Stimulated activated CD4-positive, alpha-beta T cell treated with anti-CD3 and anti-CD28 coated beads, Interleukin-1b, Interleukin-23, amount 100 ng/mL, for 24 hours (primary cell): ENCODE measurements around the gene MADCAM1.
"Not testable (repeated sequence)": the region's sequence is repeated elsewhere in the genome, so short reads cannot be mapped to it uniquely, and the experiment has no call there.

Source experiments
- DNase-seq, 4 experiments: peaks; one replicate each; pipeline ENCODE4 v3.0.0-alpha.2; 2020; ENCODE audit warnings: low read depth in 4 of 4, low spot score in 1 of 4

MADCAM1 gene

DNA sequence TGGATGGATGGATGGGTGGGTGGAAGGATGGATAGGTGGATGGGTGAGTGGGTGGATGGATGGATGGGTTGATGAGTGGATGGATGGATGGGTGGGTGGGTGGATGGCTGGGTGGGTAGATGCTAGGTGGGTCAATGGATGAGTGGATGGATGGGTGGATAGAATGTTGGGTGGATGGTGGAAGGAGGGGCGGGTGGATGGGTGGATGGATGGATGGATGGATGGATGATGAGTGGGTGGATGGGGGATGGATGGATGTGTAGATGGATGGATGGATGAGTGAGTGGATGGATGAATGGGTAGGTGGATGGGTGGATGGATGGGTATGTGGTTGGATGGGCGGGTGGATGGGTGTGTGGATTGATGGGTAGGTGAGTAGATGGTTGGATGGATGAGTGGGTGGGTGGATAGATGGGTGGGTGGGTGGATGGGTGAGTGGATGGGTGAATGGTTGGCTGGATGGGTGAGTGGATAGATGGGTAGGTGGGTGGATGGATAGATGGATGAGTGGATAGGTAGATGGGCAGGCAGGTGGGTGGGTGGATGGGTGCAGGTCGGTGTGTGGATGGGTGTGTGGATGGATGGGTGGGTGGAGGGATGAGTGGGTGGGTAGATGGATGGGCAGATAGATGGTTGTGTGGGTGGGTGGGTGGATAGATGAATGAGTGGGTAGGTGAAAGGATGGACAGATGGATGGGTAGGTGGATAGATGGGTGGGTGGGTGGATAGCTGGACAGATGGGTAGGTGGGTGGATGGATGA, 31.1 kb upstream of the MADCAM1 start:
- no peak for DNase-seq

DNA sequence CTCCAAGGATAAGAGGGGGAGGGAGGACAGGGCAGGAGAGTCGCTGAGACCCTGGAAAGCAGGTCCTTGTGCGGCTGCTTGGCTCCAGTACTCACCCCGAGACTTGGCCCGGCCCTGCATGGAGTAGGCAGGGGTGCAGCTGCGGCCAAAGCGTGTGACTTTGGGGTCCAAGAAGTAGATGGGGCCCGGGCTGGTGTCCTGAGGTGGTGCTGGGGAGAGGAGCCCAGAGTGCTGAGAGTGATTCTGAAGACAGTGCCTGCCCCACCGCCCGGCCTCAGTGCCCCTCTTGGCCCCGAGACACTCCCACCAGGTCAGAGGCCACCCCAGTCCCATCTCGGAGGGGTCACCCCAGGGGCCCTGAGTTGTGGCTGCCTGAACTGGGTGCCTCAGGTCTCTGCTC, 28.7 kb upstream of the MADCAM1 start:
- no peak for DNase-seq

DNA sequence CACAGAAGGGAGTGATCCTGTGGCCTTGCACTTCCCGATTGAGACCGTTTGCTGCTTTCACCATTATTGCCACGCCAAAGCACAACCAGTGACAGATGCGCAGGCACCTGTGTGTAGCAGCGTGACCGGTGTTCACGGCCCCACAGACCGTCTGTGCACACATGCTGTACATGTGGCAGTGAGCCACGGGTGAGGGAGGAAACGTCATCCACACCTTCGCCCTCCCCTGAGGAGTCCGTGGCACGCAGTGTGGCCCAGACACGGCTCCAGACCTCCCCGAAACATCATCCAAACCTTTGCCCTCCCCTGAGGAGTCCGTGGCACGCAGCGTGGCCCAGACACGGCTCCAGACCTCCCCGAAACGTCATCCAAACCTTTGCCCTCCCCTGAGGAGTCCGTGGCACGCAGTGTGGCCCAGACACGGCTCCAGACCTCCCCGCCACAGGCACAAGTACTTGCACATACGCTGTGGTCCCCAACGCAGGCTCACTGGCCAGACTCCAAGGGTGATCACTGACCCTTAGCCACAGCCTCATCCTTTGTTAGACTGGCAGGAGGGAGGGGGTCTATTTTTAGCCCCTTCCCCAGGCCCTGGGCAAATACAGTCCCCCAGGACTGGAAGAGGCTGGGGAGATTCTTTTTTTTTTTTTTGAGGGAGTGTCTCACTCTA, 27.6 kb upstream of the MADCAM1 start:
- DNase-seq, result no peak

DNA sequence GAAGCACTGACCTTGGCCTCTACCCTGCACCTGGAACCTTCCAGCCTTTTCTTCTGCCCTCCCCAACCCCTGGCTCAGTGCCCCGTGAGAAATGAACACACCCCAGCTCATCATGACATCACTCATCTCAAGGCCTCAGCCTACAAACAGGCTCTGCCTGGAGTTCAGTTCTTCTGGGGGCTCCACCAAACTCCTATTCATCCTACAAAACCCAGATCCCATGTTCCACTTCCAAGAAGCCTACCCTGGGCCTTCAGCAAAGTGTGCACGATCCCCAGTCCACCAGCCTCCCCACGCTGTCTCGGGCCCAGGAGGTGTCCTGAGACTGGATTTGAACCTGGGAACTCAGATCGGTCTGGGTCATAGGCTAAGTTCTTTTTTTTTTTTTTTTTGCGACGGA, 26.5 kb upstream of the MADCAM1 start:
- no peak for DNase-seq

DNA sequence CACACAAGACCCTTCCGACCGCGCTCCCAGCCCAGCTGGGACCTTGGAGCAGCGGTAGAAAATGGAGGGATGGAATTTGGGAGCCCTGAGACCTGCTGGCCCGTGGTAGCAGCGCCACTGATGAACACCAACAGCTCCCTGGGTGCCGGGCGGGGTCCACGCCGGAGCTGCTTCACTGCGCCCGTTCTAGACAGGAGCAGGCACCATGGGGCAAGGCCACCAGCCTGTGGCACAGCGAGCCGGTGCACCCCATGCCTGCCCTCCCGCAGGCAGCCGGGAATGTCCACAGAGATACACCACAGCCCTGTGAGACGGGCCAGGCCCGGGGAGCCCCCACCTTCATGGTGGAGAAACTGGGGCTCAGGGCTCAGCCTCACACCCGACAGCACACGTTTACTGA, 25.6 kb upstream of the MADCAM1 start:
- no peak for DNase-seq

DNA sequence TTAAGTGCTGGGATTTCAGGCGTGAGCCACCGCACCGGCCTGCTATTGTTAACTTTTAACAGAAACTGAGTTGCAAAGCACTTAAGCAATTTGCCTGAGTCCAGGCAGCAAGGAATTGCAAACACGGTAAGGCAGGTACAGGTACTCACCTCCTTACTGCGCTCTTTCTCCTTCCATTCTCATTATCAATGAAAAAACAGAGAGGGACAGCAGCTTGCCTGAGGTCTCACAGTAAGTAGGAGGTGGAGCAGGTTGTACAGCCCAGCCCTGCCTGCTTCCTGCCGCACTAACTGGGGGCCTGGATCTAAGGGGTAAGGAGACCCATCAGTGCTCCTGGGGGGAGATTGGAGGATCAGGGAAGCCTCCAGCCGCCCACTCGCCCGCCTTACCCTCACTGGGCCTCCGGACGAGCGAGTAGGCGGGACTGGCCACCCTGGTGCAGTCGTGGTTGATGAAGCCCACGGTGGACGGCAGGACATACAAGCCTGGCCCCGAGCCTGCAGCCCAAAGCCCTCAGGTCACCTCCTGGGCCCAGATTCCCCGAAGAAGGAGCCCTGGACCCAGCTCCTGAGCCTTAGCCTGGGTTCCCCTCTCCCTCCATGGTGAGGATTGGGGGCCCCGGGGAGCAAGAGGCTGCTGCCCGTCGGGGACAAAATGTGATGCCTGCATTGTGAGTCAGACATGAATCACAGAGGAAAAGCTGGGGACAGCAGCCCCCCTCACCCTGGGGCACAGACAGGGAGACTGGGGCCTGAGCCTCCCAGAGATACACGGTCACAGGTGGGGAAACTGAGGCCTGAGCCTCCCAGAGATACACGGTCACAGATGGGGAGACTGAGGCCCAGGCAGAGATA, 24.1 kb upstream of the MADCAM1 start:
- no peak for DNase-seq

DNA sequence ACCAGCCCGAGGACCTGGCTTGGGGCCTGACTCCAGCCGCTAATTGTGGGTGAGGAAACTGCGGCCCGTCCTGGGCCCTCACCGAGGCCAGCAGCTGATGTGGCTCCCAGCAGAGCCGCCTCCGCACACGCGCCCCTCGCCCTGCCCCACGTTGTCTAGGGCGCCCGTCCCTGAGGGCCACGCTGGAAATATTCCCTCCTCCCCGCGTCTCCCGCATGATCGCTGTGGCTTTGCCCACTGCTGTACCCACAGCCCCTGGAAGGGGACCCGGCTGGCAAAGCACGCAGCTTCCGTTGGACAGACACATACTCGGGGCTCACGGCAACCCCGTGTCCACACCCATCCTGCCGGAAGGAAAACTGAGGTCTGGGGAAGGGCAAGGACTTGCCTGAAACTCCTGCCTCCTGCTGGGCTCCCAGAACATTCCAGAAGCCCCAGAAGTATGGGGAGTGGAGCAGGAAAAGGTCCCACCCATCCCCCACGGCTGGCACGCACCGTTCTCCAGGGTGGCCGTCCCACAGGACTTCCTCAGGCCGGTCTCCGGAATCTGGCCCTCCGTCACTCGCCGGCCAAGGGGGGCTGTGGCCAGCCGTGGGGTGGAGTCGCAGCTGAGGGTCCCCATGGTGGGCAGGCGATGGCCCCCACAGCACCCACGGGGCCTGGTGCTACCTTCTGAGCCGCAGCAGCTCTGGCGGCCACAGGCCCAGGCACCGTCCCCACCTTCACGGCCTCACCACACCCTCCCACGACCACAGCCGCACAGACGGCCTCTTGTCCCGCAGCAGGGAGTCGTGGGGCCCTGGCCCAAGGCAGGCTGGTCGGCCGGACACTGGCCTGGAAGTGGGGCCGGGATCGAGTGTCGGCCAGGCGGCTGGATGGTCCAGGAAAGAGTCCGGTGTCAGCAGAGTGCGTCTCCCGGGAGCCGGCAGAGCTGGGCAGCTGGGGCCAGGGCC, 21.9 kb upstream of the MADCAM1 start:
- no peak for DNase-seq

DNA sequence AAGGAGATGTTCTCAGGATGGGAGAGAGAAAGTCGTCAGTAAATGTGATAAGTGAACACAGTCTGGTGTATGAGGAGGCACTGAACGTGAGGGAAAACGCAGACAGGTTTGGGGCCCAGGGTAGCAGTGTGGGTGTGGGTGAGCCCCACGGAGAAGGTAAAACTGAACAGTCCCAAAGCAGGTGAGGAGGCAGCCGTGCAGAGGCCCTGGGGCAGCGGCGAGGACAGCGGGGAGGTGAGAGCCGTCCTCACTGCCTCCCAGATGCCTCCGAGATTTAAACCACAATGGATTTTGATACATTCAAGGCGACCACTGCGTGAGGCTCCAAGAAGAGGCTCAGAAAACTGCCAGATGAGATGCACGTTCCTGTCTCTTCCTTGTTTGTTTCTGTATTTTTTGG, 20.9 kb upstream of the MADCAM1 start:
- DNase-seq, result no peak

DNA sequence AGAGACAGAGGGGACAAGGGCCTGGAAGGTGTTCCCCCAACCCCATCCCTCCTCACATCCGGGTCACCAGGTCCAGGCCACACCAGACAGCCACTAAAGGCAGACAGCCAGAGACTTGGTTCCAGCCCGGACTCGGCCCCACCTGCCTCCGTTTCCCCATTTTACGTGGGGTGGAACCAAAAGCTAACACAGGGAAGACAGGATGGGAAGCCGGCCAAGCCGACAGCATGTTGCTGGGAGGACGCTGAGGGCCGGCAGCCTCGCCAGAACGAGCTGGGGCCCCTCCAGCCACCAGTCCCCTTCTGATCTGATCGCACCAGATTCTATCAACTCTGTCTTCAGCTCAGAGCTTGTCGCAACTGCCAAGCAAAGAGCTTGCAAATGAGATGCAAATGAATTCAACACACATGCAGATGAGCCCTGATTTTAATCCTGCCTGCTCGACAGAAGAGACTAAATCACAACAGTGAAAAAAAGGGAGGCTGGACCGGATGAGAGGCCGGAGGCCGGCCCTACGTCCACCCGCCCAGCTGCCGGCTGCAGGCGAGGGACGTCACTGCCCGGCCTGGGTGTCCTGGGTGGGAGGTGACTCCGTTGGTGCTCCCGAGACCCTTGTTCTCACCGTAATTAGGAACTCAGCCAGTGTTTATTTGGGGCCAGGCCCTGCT, 17.9 kb upstream of the MADCAM1 start:
- no peak for DNase-seq

DNA sequence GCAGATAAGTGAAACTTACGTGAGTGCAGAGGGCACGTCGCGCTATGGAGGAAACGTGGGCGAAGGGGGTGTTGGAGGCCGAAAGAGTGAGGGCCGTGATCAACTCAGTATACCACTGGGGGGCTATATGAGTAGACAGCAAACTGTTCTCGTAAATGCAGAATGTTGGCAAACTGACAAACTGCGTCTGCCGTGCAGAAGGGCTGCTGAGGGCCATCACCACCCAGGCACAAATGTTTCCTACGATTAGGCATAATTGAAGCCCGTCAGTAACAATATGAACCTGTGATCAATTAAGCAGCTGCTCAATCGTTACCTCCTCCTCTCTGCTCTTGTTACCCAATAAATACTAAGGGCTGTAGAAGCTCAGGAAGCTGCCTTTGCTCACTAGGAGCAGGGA, 17.3 kb upstream of the MADCAM1 start:
- no peak for DNase-seq

DNA sequence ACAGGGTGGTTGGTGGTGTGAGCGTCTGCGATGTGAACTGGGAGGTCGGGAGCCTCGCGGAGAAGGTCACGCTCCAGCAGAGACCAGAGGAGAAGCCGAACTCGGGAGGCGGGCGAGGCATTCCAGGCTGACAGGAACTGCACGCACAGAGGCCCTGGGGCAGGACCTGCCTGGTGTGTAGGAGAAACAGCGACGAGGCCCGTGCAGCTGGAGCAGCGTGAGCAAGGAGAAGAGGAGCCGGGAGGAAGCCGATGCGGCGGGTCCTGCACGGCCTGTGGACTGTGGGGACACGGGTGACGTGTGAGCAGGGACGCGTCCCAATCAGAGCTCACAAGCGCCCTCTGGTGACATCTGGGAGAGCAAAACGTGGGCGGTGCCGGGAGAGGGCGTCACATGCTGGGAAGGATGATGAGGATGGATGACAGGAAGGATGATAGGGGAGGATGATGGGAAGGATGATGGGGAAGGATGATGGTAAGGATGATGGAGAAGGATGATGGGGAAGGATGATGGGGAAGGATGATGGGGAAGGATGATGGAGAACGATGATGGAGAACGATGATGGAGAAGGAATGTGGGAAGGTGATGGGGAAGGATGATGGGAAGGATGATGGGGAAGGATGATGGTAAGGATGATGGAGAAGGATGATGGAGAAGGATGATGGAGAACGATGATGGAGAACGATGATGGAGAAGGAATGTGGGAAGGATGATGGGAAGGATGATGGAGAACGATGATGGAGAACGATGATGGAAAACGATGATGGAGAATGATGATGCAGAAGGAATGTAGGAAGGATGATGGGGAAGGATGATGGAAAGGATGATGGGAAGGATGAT, 16.1 kb upstream of the MADCAM1 start:
- DNase-seq, result no peak

DNA sequence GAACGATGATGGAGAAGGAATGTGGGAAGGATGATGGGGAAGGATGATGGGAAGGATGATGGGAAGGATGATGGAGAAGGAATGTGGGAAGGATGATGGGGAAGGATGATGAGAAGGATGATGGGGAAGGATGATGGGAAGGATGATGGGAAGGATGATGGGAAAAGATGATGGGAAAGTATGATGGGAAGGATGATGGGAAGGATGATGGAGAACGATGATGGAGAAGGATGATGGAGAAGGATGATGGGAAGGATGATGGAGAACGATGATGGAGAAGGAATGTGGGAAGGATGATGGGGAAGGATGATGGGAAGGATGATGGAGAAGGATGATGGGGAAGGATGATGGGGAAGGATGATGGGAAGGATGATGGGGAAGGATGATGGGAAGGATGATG, 15.2 kb upstream of the MADCAM1 start:
- not testable (repeated sequence) for DNase-seq

DNA sequence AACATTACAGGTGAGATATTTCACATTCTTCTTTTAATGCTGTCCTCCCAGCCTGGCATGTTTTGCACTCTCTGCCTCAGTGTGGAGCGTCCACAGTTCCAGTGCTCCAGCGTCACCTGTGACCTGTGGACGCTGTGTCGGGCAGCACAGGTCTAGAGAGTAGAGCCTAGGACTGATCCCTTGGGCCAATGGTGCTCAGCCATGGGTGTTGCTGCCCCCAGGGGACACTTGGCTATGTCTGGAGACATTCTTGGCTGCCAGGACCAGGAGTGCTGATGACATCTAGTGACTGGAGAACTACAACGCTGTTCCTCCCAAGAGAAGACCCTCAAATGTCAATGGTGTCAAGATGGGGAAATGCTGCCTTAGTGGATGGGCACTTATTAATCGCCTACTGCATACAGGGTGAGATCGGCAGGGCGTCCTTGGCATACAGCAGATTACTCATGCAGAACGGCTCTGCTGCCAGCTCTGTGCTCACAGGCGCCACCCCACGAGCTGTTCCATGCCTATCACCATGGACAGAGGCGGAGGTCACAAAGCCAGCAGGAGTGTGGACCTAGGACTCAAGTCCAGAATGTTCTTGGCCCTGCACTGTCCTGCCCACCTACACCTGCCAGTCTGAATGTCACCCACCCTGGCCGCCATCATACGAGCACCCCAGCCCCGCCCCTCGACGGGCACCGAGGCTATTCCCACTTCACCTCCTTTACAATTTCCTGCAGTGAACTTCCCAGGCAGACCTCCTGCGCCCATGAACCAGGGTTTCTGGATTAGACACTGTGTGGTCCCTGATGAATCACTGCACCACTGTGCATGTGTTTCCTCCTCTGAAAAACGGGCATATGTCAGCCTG, 13.9 kb upstream of the MADCAM1 start:
- no peak for DNase-seq

DNA sequence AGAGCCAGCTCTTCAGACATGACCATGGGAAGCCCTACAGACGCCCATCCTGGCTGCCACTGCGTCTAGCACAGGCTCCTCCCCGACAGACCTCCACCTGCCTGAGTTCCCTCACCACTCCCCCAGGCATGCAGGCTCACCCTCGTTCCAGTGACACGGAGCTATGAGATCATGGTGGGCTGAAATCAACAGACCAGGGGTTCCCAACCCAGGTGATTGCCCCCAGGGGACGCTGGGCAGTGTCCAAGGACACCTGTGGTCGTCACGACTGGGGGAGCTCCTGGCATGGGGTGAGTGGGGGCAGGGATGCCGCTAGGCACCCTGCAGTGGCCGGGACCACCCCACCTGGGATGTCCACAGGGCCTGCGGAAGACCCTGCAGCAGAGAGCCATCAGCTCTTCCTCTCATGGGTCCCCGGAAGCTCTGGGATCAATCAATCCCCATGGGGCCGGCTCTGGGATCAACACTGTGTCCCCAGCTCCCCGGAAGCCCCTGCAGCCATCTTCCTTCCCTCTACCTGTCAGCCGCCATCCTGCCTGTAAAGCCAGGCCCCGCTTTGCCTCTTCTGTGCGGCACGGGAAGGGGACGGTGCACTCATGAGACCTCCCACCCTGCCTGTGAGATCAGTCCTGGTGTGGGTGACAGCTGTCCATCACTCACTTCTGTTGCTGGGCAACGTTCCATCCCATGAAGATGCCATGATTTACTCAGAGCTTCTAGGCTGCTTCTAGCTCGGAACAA, 12.8 kb upstream of the MADCAM1 start:
- DNase-seq, result no peak

DNA sequence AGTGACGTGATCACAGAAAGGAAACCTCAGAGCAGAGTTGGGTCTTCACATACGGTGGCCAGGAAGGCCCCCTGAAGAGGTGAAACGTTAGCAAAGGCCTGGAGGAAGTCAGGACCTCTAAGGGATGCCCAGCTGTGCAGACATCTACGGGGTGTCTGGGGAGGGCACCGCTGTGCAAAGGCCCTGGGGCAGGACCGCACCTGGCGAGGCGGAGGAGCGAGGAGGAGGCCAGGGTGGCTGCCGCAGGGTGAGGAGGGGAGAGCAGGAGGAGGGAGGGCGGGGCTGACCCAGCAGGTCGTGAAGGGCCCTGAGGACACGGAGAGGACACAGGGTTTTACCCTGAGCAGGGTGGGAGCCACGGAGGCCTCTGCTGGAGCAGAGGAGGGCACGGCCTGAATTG, 11.8 kb upstream of the MADCAM1 start:
- DNase-seq, result no peak

DNA sequence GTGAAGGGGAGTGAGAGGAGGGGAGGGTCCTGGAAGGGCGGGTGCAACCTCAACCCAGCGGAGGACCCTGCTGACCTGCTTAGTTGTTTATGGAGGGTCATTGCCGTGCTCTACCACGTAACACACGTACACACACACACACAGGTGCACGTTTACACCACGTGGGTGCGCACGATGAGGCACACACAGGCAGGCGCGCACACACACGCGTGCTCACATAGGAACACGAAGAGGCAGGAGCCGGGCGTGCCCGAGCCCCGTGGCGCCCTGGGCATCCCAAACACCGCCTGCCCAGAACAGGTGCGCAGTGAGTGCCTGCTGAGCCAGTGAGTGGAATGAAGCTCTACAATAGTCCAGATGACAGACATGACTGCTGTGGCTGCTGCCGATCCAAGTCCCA, 11.2 kb upstream of the MADCAM1 start:
- DNase-seq, result no peak

DNA sequence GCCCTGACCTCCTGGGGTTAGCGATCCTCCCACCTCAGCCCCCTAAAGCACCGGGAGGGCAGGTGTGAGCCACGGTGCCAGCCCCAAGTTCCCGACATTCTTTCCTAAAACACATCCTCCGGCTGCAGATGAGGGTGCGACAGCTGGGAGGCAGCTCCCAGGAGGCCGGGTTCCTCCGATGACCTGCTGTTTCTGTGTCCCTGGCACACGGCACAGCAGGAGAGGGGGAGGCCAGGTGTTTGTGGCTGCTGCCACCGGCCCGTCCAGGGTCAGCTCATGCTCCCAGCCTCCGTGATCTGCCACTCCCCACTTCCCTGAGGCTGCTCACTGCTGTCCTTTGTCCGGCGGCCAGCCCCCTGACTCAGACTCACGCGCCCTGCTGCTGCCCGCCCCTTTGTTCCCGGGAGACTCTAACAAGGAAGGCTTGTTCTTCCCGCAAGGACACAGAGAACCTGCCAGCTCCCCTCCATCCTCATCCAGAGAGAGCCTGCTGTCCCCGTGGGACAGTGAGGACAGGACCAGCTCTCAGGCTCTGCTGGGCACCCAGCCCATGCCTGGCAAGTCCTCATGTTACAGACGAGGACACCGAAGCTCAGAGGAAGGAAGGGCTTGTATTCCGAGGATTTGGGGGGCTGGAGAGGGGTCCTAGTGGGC, 10.6 kb upstream of the MADCAM1 start:
- DNase-seq, result no peak
